Fibroblast of pulmonary artery (primary cell): ENCODE results near the gene POM121L2.
A peak's percentile ranks its signal among the peaks of the same experiment; 100 is the strongest.

ENCODE experiments used
- DNase-seq: peaks from one replicate; pipeline ENCODE4 v3.0.0-alpha.2; 2010; ENCODE audit warnings: low read depth
- H3K4me3 ChIP-seq: replicated peaks from 2 replicates; pipeline ENCODE4 v1.5.1; 2011; ENCODE audit warnings: low read depth, mild to moderate bottlenecking, control low read depth, low read length, moderate library complexity
- TF ChIP-seq, protein P1 (sequence below): IDR thresholded peaks from 2 replicates; pipeline ENCODE4 v1.5.1; 2011; ENCODE audit warnings: mild to moderate bottlenecking, control low read depth, low read length, inconsistent platforms; ENCODE audit errors: missing control alignments

The POM121L2 gene

GRCh38 chr6:27332692-27333641, 20.9 kb upstream of the POM121L2 start:
- H3K4me3 ChIP-seq: peak overlapping the region; percentile 52
- DNase-seq: peak; percentile 57
- TF ChIP-seq, protein P1, sequence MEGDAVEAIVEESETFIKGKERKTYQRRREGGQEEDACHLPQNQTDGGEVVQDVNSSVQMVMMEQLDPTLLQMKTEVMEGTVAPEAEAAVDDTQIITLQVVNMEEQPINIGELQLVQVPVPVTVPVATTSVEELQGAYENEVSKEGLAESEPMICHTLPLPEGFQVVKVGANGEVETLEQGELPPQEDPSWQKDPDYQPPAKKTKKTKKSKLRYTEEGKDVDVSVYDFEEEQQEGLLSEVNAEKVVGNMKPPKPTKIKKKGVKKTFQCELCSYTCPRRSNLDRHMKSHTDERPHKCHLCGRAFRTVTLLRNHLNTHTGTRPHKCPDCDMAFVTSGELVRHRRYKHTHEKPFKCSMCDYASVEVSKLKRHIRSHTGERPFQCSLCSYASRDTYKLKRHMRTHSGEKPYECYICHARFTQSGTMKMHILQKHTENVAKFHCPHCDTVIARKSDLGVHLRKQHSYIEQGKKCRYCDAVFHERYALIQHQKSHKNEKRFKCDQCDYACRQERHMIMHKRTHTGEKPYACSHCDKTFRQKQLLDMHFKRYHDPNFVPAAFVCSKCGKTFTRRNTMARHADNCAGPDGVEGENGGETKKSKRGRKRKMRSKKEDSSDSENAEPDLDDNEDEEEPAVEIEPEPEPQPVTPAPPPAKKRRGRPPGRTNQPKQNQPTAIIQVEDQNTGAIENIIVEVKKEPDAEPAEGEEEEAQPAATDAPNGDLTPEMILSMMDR: no peak

DNA sequence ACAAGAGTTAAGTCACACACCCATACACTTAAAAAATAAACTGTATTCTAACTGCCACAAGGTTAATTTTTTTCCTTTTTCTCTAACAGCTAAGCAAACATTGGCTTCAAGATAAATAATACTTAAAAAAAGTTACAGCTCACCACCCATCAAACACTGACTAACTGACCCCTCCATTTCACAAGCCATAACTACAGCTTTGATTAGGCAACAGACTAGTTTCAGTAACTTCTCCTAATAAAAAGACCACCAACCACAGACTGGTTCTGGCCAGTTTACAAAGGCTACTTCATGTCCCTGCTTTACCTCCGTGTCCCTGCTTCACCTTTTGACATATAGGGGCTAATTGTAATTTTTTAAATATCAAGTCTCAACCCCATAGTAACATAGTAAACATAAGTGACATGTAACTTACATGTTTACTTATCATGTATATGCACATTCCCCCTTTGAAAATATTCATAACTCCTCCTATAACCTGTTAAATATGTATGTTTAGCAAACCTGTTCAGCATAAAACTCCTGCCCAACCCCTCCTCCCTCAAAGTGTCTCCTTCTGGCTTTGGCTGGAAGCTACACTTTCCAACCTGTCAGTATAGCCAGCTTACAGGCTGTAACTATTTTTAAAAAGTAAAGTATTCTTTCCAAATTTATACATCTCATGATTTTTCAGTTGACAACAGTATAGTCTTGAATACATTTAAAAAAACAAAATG, 15.1 kb upstream of the POM121L2 start:
- DNase-seq: no peak
- TF ChIP-seq, protein P1: no peak
- H3K4me3 ChIP-seq: no peak overlapping the region

DNA sequence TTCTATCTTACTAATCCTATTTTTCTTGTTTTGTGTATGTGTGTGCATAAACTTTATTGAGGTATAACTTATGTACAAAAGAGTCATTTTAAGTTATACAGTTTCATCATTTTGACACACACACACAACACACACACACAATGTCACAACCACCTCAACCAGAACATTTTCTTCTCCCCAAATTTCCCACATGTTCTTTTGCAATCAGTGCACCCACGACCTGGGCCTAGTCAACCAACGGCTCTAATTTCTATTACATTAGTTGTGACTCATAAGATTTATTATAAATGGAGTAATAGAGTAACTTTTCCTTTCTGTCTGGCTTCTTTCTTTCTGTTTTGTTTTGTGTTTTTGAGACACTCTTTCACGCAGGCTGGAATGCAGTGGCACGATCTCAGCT, 9.8 kb upstream of the POM121L2 start:
- H3K4me3 ChIP-seq: no peak overlapping the region
- TF ChIP-seq, protein P1: no peak
- no peak for DNase-seq

DNA sequence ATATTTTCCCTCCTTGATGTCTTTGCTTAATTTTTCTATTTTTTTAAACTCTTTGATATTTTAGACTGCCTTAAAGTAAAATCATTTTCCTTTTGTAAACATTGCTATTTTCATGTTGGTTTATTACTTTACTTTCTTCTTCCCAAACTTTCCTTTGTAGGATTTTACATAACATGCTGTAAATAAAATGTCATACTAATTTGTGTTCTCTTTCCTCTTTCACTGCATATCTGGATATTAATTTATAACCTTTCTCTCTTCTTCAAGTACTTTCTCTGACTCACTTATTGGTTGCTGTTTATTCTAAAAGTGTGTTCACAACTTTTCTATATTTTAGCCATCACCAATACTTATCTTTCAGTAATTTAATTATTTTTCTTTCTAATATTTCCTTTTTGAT, 9.3 kb upstream of the POM121L2 start:
- H3K4me3 ChIP-seq: no peak overlapping the region
- DNase-seq: no peak
- TF ChIP-seq, protein P1: no peak

- TF ChIP-seq, protein P1: no peak
- no peak for DNase-seq
Observed at GRCh38 chr6:27318973-27319372, 6.9 kb upstream of the POM121L2 start.

DNA sequence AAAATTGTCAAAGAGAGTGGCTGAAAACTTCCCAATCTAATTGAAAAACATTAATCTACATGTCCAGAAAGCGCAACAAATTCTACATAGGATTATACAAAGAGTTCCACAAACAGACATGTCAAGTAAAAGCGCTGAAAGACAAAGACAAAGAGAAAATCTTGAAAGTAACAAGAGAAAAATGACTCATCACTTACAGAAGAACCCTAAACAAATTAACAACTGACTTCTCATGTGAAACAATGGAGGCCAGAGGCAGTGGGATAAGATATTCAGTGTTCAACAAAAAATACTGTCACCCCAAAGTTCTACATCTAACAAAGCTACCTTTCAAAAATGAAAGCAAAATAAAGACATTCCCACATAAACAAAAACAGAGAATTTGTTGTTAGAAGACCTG, 2.0 kb upstream of the POM121L2 start:
- H3K4me3 ChIP-seq: no peak overlapping the region
- no peak for DNase-seq
- TF ChIP-seq, protein P1: no peak

More at GRCh38 chr6:27318973-27319372, 6.9 kb upstream of the POM121L2 start:
- no peak overlapping the region for H3K4me3 ChIP-seq
